UCSD-AML1 (cell line): Measurements from ENCODE around the gene POLQ.
"Not testable (repeated sequence)": the region's sequence is repeated elsewhere in the genome, so short reads cannot be mapped to it uniquely, and the experiment has no call there.

ENCODE experiments used
- DNase-seq: peaks from one replicate; lab custom pipeline; 2025; ENCODE audit not compliant: unreplicated experiment; lab: John Stamatoyannopoulos, UW

Gene POLQ

DNA sequence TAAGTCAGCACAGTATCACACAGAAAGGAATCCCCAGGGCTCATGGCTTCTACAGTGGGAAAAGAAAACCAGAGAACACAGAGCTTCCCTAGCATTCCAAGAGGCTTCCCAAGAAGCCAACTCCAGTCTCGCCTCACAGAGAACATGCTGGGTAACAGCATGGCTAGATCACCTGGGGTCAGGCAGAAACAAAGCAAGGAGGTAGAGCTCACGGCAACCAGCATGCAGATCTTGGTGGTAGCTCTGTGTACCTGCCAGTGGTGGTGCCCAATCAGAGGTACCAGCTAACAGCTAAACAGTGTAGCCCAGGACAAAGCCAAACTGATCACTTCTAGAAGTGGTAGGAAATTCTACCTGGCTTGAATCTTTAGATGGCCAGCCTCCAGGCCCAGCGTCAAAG, 31.3 kb downstream of the POLQ start:
- no peak for DNase-seq

DNA sequence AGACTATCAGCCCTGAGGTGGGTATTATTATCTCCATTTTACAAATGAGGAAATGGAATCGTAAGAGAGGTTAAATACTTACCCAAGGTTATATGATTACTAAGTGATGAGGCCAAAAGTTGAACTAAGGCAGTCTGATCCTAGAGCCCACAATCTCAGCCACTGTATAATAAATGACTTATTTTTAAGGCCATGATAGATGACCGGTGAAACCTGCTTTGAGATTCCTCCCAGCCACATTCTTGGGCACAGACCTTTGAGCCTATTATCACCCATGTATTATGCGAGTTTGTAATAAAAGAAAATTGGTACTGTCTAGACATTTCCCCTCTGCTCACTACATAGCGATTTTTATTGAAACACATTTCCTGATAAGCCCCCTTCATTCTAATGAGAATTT, 37.4 kb downstream of the POLQ start:
- DNase-seq, result no peak

DNA sequence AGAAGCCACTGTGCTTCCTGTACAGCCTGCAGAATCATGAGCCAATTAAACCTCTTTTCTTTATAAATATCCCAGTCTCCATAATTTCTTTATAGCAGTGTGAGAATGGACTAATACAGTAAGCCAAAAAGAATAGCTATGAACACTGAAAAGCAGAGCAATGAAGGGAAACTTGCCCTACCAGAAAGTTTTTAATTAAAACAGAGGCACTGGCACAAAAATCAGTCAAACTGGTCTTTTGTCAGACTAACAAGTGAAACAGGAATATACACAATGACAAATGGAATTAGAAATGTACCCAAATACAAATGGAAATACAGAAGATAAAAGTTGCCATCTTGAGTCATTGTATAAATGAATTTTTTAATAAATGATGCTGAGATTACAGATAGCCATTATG, 40.5 kb downstream of the POLQ start:
- no peak for DNase-seq

DNA sequence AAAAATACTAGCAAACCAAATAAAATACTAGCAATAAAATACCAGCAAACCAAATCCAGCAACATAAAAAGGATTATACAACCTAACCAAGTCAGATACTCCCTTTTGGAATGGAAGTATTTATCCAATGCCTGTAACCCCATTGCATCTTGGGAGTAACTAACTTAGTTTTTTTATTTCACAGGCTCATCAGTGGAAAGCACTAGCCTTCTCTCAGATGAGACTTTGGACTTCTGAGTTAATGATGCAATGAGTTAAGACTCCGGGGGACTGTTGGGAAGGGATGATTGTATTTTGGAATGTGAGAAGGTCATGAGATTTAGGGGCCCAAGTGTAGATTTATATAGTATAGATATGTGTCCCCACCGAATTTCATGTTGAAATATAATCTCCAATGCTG, 41.2 kb downstream of the POLQ start:
- DNase-seq, result no peak

DNA sequence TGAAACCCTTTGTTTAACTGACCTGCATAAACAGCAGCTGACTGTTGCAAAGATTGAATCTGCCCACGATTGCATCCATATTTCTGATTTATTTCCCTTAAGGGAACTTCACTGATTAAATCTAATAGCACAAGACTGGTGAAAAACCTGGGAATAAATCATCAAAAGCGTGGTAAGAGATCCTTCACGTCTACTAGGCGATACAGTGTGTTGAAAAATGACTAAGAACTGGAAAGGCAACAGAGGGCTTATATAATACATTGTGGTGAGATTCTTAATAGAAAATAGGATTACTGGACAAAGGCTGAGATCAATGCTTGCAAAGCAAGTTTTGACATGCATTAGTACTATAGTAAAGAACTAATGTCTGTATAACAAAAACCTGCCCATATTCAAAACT, 49.0 kb downstream of the POLQ start:
- no peak for DNase-seq

DNA sequence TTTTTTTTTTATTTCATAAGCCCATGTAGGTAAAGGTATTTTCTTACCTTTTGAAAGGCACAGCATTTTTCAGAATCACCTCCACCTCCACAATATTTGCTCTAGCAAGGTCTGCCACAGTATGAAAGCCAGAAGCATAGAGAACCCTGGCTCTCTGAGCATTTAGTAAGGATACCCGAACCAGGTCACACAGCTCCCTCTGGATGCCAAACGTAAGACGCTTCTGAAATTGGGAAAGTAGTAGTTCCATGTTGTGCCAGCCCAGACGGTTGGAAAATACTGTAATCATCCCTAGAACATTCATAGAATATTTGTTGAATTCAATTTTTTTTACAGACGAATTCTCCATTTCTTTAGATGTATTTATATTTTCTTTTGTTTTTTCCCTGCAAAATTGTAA, 52.4 kb downstream of the POLQ start:
- no peak for DNase-seq

DNA sequence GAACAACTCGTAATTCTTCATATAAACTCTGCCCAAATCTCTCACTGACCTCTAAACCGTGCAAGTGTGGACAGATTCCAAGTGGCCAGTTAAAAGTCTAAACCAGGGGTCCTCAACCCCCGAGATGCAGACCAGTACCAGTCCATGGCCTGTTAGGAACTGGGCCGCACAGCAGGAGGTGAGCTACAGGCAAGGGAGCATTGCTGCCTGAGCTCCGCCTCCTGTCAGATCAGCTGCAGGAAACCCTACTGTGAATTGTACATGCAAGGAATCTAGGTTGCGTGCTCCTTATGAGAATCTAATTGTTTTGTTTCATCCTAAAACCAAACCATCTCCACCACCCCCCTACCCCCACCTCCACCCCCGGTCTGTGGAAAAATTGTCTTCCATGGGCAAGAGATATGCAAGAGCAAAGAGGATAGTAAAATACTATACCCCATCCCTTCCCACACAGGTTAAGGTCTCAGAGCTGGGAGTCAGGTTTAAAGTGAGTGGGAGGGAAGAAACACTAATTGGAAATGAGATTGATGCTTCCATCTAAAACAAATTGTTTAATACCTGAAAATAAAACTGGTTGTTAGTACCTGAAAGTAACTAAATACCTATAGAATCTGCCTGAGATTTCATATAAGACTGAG, 54.0 kb downstream of the POLQ start:
- no peak for DNase-seq

DNA sequence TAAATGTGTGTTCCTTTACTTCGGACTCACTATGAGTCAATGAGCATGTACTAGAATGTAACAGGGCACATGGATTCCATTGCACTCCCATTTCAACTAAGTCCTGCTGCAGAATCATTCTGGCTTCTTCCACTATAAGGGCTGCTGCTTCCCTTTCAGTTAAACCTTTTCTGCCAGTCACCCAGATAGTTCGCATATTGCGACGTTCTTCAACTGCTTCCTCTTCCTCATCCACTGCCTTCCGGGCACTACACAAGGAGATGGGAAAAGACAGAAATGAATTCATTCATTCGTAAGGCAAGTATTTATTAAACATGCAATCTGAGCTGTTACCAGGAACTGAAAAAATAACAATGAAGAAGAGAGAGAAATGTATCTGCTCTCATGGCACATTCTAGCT, 55.6 kb downstream of the POLQ start:
- no peak for DNase-seq

DNA sequence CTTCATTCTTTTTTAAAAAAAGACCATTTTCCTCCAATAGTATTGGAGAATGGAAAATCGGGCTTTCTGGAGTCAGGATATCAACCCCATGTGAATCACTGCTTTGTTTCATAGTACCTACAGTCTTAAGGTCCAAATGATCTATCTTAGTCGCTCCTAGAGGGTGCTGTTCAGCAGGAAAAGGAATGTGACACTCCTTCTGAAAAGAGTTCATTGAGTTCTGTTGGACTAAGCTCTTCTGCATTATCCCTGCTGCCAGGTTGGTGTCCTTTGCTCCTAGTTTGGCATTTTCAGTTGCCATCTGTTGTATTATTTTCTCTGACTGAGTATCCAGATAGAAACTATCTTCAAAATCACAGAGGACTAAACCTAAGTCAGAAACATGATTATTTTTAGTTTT, 57.2 kb downstream of the POLQ start:
- no peak for DNase-seq

DNA sequence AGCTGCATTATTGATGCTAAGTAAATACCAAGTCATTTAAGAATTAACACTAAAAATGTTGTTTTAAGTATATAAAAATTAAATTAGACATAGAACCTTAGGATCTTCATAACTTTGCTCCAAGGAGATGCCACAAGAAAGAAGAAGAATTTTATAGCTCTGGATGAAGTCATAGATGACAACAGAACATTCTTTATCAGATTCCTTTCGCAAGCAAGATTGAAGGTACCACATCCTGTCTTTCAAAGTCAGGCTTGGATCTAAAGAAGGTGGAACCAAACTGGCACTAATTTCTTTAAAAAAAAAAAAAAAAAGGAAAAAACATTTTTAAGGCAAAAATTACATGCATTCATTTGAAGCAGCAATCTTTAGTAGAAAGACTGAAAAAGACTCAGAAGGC, 62.5 kb downstream of the POLQ start:
- DNase-seq, result no peak

DNA sequence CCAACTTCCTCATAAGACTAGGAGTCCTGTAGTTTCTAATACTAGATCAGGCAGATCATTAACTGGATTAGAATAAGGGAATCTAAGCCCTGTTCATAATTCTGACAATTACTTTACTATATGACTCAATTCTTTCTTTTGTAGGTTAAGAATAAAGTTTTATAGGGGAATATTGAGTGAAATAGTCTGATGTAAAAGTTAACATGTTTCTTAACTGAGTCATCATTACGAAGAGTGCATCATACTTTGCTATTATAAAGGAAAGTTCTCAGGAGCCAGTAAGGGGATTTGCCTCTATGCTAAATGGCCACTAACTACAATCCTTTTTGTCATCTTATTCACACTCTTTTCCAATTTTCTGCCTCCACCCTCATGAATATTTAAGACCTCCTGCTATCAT, 63.1 kb downstream of the POLQ start:
- DNase-seq, result no peak

DNA sequence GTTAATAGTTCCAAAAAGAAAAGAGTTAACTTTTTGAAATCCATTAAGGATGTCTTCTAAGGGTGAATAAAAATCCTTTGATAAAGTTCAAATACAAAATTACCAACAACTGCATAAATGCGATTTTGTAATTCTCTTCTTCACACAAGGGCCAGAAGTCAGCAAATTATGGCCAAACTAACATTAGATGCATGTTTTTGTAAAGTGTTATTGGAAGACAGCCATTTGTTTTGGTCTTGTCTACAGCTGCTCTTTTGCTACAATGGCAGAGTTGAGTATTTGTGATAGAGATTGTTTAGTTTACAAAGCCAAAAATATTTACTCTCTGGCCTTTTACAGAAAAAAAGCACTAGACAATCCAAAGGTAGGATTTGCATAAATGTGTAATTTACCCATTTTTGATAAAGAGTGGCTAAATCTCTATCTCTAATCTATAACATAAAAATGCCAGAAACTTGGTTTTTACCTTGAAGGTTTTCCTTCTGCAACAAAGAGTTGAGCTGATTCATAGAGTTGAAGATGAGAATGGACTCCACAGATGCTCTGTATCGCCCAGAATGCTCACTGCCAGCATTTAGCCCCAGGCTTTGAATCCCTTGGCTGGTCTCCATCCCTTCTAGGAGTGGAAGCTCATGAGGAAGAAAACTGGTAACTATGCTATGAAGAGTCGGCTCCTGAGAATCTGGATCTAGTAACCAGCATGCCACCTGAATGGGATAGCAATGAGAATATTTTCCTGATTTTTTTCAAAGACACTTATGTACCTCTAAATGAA, 64.5 kb downstream of the POLQ start:
- DNase-seq, result no peak

DNA sequence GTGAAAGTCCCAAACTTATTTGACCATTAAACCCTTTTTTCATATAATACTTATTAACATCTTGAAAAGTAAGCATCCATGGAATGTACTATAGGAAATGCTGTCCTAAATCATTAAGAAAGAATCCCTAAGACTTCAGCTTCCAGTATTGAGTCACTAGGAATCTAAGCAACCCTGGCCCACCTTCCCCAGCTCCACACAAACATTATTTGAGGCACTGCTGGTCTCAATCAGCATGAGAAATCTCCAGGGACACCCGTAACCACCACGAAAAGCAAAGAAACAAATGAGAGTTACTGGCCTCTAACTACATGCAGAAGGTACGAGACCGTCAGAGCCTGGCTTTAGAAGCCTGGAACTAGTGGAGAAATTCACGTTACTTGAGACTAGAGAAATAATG, 68.2 kb downstream of the POLQ start:
- no peak for DNase-seq

DNA sequence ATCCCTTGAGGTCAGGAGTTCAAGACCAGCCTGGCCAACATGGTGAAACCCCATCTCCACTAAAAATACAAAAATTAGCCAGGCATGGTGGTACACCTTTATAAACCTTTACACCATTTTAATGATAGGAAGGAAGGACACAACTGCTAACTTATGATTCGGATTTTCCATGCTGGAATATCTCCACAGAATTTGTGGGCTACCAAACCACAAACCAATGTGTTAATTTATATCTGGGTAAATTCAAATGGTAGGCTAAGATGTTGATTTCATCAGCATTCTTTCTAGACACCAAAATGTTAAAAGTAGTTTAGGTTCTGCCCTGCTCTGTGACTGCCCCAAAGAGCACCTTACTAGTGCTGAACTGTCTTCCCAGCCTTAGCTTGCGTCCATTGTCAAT, 72.8 kb downstream of the POLQ start:
- DNase-seq, result no peak

DNA sequence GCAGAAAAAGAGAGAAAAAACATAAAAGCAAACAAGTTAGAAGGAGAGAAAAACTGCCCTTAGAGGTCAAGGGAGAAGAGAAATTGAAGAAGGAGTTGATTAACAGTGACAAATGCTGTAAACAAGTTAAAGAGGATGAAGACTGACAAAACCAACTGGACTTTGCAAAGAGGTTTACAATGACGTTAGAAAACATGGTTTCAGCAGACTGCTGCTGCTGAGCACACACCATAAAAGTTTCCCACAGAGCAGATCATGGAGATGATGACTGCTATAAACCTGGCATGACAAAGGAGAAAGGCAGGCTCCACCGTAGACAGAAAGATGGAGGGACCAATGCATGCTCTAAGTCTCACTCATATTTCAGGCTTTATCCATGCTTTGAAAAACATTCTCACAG, 78.7 kb downstream of the POLQ start:
- DNase-seq, result no peak

DNA sequence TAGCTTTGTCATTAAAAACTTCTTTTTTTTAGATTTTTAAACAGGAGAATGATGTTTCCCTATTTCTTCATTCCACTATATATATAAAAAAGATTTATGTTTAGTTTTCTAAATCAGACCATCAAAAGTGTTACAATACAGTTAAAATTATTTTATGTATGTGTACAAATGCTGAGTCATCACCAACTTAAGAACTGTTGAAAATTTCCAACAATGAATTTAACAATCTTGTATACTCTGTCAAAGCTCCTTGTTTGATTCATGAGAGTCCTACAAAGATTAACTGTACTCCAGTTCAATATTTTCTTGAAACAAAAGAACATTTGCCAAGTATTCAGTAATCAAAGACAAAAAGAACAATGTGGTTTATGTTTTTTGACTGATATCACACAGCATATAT, 82.0 kb downstream of the POLQ start:
- DNase-seq, result no peak

DNA sequence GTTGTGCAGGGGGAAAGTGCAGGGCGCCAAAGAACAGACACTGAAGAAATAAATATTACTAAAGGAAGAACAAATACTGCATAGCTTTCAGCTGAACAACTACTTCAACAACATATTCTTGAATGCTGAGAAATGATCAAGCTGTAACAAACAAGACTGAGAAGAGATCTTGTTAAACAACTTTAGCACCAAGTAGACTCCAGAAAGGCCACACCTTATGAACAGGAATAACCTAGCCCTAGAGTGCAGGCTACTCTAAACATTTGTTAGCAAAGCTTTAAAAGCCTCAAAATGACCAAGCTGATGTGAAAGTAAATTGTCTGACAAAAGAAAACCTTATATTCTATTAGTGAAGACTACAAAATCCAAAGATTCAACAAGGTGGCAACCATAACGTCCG, 83.2 kb downstream of the POLQ start:
- no peak for DNase-seq

DNA sequence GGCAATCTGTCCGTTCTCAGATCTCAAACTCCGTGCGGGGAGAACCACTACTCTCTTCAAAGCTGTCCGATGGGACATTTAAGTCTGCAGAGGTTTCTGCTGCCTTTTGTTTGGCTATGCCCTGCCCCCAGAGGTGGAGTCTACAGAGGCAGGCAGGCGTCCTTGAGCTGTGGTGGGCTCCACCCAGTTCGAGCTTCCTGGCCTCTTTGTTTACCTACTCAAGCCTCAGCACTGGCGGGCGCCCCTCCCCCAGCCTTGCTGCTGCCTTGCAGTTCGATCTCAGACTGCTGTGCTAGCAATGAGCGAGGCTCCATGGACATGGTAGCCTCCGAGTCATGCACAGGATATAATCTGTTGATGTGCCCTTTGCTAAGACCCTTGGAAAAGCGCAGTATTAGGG, 94.0 kb downstream of the POLQ start:
- DNase-seq, result not testable (repeated sequence)

DNA sequence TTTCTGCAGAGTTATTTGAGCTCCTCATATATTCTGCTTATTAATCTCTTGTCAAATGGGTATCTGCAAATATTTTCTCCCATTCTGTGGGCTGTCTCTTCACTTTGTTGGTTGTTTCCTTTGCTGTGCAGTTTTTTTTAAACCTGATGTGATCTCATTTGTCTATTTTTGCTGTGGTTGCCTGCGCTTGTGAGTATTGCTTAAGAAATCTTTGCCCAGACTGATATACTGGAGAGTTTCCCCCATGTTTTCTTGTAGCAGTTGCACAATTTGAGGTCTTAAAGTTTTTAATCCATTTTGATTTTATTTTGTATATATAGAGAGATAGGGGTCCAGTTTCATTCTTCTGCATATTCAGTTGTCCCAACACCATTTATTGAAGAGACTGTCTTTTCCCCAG, 102.3 kb downstream of the POLQ start:
- no peak for DNase-seq

DNA sequence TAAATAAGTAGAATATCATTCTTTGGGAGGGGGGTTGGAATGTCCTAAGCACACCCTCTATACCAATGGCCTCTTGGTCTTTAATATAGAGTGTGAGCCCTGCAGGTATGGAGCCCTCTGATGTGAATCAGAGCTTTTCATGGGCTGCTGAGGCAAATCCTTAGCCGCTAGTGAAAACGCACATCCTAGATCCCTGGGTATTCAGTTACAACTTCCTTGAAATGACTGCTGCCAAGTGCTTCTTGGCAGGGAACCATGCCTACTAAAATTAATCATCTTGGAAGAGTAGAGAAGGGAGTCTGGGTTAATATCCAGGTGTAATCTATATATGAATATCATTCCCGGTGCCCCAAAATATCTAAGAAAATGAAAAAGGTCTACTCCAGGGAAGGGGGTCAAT, 109.1 kb downstream of the POLQ start:
- no peak for DNase-seq

DNA sequence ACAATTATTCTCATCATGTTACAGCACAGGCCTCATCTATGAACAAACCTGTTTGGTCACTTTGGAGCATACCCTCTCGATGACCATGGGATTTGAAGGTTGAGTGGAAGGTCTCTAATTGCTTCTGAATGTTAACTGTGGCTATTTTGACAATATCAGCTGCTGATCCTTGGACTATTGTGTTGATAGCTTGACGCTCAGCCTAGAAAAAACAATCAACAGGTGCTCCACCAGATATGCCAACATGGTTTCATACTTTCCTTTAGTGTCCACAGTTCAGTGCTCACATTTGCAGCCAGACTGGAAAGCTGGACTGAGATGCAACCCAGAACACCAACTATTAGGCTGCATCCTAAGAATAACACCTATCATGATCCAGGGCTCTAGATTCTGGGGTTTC, 109.7 kb downstream of the POLQ start:
- DNase-seq, result no peak

DNA sequence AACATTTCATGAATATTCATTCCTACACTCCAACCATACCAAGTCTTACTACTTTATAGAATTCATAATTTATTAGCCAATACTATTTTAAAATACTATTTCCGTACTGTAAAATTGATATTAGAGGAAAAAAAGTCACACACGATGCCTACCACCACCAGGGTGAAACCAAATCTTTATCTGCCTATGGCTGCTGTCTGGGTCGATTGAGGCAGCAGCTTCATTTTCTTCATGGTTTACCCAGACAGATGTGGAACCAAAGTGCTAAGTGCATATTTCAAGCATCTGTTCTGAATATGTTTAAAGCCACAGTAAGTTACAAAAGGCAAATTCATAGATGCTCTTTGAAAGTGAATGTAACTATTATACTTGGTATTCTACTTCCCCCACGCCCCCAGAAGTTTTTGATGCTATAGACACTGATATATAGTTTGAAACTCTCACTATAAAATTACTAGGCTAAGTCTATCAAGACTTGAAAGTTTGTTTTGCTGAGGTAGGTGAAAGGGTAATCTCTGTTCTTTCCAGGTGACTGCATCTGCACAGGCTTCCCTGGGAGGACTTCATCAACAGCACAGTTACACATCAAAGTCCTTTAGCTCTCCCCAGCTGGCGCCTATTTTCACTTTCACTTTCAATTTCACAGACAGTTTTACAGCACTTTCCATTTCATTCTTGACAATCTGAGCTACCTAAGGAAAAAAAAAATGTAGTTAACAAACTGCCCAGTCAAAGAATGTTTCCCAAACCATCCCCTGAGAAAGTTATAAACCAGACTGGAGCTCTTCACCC, 113.9 kb downstream of the POLQ start:
- DNase-seq, result no peak
